ENCODE data around the gene DPP7.

DNA sequence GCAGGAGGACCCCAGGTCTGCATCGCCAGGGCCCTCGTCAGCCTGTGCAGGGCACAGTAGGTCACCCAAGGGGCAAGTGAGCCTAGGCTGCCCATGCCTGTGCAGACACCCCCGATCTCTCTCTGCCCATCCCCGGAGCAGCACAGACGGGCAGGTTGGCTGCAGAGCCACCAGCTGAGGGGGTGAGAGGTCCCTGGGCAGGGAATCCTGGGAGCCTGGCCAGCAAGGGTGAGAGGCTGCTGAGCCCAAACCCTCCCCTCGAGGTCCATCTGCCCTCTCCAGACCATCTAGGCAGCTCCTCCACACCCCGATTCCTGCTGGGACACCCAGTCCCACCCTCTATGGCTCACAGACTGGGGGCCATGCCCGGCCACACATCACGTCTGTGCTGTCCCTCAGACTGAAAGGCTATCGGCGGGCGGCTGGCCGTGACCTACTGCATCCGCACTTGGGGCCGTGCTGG, 2.8 kb upstream of the DPP7 start:
- TF ChIP-seq POLR2A (IDR thresholded peaks at IDR 0.05) (no peak), POLR2AphosphoS5 (IDR thresholded peaks at IDR 0.05) (no peak)
- TF ChIP-seq, protein P1, sequence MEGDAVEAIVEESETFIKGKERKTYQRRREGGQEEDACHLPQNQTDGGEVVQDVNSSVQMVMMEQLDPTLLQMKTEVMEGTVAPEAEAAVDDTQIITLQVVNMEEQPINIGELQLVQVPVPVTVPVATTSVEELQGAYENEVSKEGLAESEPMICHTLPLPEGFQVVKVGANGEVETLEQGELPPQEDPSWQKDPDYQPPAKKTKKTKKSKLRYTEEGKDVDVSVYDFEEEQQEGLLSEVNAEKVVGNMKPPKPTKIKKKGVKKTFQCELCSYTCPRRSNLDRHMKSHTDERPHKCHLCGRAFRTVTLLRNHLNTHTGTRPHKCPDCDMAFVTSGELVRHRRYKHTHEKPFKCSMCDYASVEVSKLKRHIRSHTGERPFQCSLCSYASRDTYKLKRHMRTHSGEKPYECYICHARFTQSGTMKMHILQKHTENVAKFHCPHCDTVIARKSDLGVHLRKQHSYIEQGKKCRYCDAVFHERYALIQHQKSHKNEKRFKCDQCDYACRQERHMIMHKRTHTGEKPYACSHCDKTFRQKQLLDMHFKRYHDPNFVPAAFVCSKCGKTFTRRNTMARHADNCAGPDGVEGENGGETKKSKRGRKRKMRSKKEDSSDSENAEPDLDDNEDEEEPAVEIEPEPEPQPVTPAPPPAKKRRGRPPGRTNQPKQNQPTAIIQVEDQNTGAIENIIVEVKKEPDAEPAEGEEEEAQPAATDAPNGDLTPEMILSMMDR (IDR thresholded peaks at IDR 0.05), result no peak
